Subcutaneous adipose tissue (tissue), 4 donors: ENCODE measurements around the gene ATP8A2. TPM values are rescaled to one million over a fixed set of nuclear protein-coding genes. Genes with fewer than 3 reads are reported as not detected.

Experiments used
- total RNA-seq, 4 donors: library from RNA; depleted of rRNA; stranded (reverse); fragments of >200 nt; gene quantifications; one replicate each; pipeline ENCODE4 v1.1.0, GENCODE V29; 2016
- TF ChIP-seq, protein P1 (sequence below): fragments of 450-650 bp; IDR thresholded peaks from one replicate; pipeline ENCODE4 v1.5.1; 2016; ENCODE audit warnings: low read depth, mild to moderate bottlenecking, control low read depth, antibody characterized with exemption, moderate library complexity

Gene ATP8A2
- total RNA-seq, 4 donors from 2014 or later = under 0.01 to 0.17 TPM; not detected in 2

DNA sequence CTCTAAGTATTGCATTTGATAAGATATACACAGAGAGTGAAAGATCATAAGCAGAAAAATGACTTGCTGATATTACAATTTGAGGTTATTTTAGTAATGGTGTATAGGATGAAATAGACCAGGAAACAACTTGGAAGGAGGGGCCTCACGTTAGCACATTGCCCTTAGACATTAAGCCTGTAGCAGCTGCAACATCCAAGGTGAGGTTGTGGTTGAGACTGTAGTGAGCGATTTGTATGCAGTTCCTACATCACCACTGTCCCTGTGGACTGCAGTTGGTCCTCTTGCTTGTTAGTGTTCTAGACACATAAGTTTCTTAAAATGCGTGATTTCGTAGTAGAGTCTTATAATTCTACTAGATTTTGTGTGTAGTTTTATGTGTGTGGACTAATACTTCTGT lies 311.3 kb downstream of the ATP8A2 start:
- TF ChIP-seq, protein P1, sequence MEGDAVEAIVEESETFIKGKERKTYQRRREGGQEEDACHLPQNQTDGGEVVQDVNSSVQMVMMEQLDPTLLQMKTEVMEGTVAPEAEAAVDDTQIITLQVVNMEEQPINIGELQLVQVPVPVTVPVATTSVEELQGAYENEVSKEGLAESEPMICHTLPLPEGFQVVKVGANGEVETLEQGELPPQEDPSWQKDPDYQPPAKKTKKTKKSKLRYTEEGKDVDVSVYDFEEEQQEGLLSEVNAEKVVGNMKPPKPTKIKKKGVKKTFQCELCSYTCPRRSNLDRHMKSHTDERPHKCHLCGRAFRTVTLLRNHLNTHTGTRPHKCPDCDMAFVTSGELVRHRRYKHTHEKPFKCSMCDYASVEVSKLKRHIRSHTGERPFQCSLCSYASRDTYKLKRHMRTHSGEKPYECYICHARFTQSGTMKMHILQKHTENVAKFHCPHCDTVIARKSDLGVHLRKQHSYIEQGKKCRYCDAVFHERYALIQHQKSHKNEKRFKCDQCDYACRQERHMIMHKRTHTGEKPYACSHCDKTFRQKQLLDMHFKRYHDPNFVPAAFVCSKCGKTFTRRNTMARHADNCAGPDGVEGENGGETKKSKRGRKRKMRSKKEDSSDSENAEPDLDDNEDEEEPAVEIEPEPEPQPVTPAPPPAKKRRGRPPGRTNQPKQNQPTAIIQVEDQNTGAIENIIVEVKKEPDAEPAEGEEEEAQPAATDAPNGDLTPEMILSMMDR = no peak

DNA sequence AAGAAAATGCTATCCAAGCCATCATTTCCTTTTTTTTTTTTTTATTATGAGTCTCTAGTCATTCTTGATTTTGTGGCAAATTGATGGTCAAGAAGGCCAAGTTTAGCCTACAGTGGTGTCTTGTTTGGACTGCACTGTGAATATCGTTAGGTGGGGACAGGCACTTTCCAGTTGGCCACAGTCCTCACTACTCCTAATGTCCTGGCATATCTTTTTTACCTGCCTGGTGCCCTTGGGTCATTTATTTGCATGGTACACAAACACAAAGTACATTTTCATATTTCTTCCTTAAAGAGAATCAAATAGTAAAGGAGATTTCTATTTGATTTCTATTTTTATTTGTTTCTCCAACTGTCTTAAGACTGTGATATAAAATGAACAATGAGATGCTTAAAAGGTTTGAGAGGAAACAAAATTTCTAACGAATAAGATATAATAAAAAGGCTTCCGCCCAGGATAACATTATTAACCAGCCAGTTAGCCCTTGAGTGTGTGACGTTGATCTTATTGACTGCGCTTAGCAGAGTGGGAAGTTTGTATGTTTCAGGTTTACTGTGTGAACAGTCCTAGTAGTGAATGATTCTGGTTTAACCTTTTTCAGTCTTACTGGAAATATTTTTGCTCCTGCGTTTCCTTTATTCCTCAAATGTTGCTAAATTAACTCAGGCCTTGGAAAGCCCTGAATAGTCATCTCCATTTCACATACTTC lies 312.0 kb downstream of the ATP8A2 start:
- TF ChIP-seq, protein P1 = no peak

DNA sequence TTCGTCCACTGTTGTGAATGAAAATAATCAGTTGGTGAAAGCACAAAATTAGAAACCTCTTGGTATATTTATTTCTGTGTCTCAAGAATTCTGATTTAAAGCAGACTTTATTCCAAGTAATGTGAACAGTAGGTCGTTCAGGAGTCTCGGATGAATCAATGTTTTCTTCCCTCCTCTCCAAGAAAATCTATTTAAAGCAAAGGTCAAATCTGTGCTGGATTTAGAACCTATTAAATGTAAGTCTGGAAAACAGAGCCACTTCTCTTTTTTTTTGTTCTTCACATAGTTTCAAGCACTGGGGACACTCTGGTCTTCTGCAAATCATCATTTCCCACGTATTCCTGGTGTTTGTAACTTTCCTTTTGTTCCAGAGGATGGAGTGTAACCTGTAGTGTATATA lies 312.7 kb downstream of the ATP8A2 start:
- TF ChIP-seq, protein P1 = no peak

DNA sequence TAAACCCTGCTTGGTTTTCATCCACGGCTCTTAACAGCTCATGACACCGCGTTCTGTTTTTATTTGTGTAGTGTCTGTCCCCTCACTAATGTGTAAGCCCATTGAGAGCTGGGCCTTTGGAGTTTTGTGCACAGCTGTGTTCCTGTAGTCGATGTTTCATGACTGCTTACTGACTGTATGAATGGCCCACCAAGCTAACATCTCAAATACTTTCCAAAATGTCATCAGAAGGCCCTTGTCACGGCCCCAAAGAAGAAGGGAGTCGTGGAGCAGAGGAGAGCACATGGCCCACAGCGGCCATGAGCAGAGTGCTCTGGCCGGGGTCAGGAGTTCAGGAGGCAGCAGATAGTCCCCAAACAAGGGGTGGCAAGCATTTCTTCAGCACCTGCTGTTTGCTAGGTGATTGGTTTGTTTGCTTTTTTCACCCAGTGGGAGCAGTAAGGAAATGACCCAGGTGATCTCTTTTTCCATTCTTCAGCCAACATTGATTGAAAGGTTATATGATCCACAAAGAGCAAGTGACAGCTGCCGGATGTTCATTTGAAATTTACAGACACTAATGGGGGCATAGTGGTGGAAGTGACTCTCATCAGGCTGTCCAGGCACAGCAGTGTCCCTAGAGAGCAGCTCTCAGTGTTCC lies 315.2 kb downstream of the ATP8A2 start:
- TF ChIP-seq, protein P1 = no peak

DNA sequence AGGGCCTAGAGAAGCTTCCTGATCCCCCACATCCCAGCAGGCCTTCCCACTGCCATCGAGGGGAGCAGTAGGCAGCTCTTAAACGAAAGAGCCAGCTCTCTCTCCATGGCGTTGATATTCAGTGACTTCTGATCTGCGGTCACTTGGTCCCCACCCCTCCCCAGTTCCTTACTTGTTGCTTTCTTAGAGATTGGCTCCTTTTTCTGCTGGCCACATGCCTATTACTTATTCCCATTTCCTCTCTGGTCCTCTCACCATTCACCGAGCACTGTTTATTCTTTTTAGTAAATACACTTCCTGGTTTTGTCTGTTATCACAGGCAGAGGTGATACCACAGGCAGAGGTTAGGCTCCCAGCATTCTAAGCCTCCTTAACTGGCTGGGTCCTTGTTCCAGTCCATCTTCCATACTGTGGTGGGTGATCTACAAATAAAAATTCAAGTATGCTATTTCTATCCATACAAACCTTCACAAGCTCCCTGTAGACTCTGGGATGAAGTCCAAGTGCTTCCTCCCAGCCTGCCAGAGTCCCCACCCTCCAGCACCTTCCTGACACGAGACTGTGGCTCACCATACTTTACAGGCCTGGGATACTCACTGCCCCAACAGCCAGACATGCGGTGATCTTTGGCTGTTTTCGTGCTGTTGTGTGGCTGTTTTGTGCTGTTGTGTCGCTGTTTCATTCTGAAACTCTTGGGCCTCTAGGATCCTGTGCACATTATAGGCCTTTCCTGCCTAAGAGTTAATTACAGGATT lies 315.9 kb downstream of the ATP8A2 start:
- TF ChIP-seq, protein P1 = no peak

DNA sequence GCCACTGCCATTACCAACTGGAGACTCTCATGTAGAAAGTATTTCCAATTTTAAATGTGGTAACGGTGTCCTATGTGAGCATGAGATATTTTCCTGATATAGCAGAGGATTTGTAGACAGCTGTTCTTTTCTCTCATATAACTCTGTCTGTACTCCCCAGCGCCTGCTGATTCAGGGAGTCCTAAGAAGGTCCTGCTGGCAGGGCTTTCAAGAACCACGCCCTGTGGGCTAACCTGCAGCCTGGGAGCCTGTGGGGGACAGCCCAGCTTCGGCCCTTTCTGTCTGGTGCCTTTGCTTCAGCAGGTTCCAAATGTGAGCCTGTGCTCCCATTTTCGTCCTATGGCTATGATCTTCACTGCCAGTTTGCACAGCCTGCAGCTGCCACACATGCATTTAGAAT lies 316.8 kb downstream of the ATP8A2 start:
- TF ChIP-seq, protein P1 = no peak

DNA sequence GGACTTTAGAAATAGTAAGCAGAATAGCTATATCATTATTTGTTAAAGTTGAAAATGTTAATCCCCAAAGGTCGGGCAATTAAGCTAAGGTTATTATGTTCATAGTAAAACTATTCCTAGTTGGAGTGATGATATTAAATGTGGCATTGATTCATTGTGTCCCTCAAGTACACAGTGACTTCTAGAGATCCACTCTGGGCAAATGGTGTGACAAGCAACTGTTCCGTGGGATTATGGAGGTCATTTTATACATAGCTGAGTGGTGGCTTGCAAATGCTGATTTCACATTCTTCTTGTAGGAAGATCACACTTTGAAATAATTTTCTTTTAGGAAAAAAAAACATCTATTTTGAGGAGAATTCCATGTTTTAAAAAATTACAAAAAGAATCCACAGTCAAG lies 317.8 kb downstream of the ATP8A2 start:
- TF ChIP-seq, protein P1 = no peak
